ENCODE measurements around the gene TOPBP1.

The TOPBP1 gene

DNA sequence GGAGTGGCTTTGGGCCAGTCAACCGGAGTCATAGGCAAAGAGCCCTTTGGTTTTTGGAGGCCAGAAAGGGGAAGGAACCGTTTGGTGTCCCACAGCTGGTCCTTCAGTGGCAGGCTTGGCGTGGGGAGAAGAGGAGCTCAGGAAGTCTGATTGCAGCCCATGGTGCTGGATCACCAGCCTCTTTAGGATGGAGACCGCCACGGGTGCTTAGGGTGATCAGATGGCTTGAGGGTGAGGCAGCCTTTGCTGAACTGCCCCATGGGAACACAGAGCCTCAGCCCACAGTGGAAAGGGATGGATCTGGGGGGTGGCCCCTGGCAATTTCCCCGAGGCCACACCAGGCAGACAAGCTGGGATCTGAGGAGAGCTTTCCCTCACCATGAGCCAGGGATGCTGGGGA lies 38.6 kb upstream of the TOPBP1 start:
- Histone ChIP-seq H2AFZ (ENCODE audit: low read length) (no peak overlapping the region), H3K27me3 (replicated peaks; ENCODE audit: insufficient read depth, low read length) (no peaks in the 10 kb centered on the region), H3K9ac (ENCODE audit: low read length) (no peak overlapping the region), H3K4me1 (ENCODE audit: low read length) (no peaks in the 10 kb centered on the region), H3K9me3 (replicated peaks; ENCODE audit: insufficient read depth, low read length) (no peaks in the 10 kb centered on the region), H4K20me1 (ENCODE audit: insufficient read depth, low read length) (no peaks in the 10 kb centered on the region), H3K27ac (ENCODE audit: low read length) (no peak overlapping the region), H3F3A (ENCODE audit: insufficient read depth, low read length) (no peaks in the 10 kb centered on the region), H3K36me3 (replicated peaks; ENCODE audit: insufficient read depth, low read length) (no peaks in the 10 kb centered on the region), H3K9me2 (replicated peaks; ENCODE audit: insufficient read depth, low read length) (no peaks in the 10 kb centered on the region), H3K4me2 (ENCODE audit: low read depth, low read length) (no peak overlapping the region), H3K79me2 (ENCODE audit: low read length) (no peaks in the 10 kb centered on the region), H3K4me3 (ENCODE audit: low read length) (no peak overlapping the region)
- TF ChIP-seq EZH2 (optimal IDR thresholded peaks at IDR 0.05; ENCODE audit: low read depth, low read length) (no peak), EZH2phosphoT487 (IDR thresholded peaks at IDR 0.05; ENCODE audit: low read length) (no peak)
- TF ChIP-seq, protein P1, sequence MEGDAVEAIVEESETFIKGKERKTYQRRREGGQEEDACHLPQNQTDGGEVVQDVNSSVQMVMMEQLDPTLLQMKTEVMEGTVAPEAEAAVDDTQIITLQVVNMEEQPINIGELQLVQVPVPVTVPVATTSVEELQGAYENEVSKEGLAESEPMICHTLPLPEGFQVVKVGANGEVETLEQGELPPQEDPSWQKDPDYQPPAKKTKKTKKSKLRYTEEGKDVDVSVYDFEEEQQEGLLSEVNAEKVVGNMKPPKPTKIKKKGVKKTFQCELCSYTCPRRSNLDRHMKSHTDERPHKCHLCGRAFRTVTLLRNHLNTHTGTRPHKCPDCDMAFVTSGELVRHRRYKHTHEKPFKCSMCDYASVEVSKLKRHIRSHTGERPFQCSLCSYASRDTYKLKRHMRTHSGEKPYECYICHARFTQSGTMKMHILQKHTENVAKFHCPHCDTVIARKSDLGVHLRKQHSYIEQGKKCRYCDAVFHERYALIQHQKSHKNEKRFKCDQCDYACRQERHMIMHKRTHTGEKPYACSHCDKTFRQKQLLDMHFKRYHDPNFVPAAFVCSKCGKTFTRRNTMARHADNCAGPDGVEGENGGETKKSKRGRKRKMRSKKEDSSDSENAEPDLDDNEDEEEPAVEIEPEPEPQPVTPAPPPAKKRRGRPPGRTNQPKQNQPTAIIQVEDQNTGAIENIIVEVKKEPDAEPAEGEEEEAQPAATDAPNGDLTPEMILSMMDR (IDR thresholded peaks at IDR 0.05; ENCODE audit: low read length): no peak
- DNase-seq: no peak

GRCh38 chr3:133699903-133700302 lies 38.2 kb upstream of the TOPBP1 start:
- no peaks in the 10 kb centered on the region for H4K20me1 ChIP-seq (ENCODE audit: insufficient read depth, low read length)
- DNase-seq: no peak
- H3F3A ChIP-seq (ENCODE audit: insufficient read depth, low read length): no peaks in the 10 kb centered on the region
- no peaks in the 10 kb centered on the region for H3K9me3 ChIP-seq (replicated peaks; ENCODE audit: insufficient read depth, low read length)
- H3K9ac ChIP-seq (ENCODE audit: low read length): no peak overlapping the region
- H2AFZ ChIP-seq (ENCODE audit: low read length): no peak overlapping the region
- H3K27ac ChIP-seq (ENCODE audit: low read length): no peak overlapping the region
- H3K4me2 ChIP-seq (ENCODE audit: low read depth, low read length): no peak overlapping the region
- H3K4me1 ChIP-seq (ENCODE audit: low read length): no peaks in the 10 kb centered on the region
- H3K79me2 ChIP-seq (ENCODE audit: low read length): no peaks in the 10 kb centered on the region
- no peak overlapping the region for H3K4me3 ChIP-seq (ENCODE audit: low read length)
- H3K27me3 ChIP-seq (replicated peaks; ENCODE audit: insufficient read depth, low read length): no peaks in the 10 kb centered on the region
- H3K9me2 ChIP-seq (replicated peaks; ENCODE audit: insufficient read depth, low read length): no peaks in the 10 kb centered on the region
- no peaks in the 10 kb centered on the region for H3K36me3 ChIP-seq (replicated peaks; ENCODE audit: insufficient read depth, low read length)
- TF ChIP-seq EZH2phosphoT487 (IDR thresholded peaks at IDR 0.05; ENCODE audit: low read length) (no peak), EZH2 (optimal IDR thresholded peaks at IDR 0.05; ENCODE audit: low read depth, low read length) (no peak)
- TF ChIP-seq, protein P1 (IDR thresholded peaks at IDR 0.05; ENCODE audit: low read length): no peak

DNA sequence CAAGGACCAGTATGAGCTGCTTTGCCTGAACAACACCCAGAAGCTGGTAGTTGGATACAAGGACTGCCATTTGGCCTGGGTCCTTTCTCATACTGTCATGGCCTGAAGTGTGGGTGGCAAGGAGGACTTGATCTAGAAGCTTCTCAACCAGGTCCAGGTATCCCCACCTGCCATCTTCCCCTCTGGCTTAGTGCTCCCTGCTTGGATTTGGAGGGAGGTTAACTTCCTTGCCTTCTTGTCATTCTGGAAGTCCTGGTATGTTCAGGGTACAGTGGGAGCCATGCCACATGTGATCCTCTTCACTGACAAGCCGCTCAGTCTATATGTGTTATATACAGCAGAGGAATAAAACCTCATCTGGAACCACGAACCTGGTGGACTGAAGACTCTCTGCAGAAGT lies 37.7 kb upstream of the TOPBP1 start:
- Histone ChIP-seq H3K79me2 (ENCODE audit: low read length) (no peaks in the 10 kb centered on the region), H4K20me1 (ENCODE audit: insufficient read depth, low read length) (no peaks in the 10 kb centered on the region), H3K9me2 (replicated peaks; ENCODE audit: insufficient read depth, low read length) (no peaks in the 10 kb centered on the region), H3K4me3 (ENCODE audit: low read length) (no peak overlapping the region), H3K9me3 (replicated peaks; ENCODE audit: insufficient read depth, low read length) (no peaks in the 10 kb centered on the region), H3K27me3 (replicated peaks; ENCODE audit: insufficient read depth, low read length) (no peaks in the 10 kb centered on the region), H3K27ac (ENCODE audit: low read length) (no peak overlapping the region), H3K4me1 (ENCODE audit: low read length) (no peaks in the 10 kb centered on the region), H3K4me2 (ENCODE audit: low read depth, low read length) (no peak overlapping the region), H3K9ac (ENCODE audit: low read length) (no peak overlapping the region), H2AFZ (ENCODE audit: low read length) (no peak overlapping the region), H3F3A (ENCODE audit: insufficient read depth, low read length) (no peaks in the 10 kb centered on the region), H3K36me3 (replicated peaks; ENCODE audit: insufficient read depth, low read length) (no peaks in the 10 kb centered on the region)
- DNase-seq: no peak
- TF ChIP-seq EZH2 (optimal IDR thresholded peaks at IDR 0.05; ENCODE audit: low read depth, low read length) (no peak), EZH2phosphoT487 (IDR thresholded peaks at IDR 0.05; ENCODE audit: low read length) (no peak)
- TF ChIP-seq, protein P1 (IDR thresholded peaks at IDR 0.05; ENCODE audit: low read length): no peak

Measured in MM.1S (cell line).